Stimulated activated naive B cell treated with anti-CD40 and anti-IgM and Interleukin-4, amounts not matched to agents 10 μg/mL and 1 μg/mL and 100 μg/mL, for 72 hours (primary cell): ENCODE data around the gene BSPRY.
"Not testable (repeated sequence)": the region's sequence is repeated elsewhere in the genome, so short reads cannot be mapped to it uniquely, and the experiment has no call there.

Source experiments
- ATAC-seq, 2 donors: fragments of 150-1000 bp; cut with Tn5 transposase; replicated peaks; 2 replicates each; pipeline ENCODE4 v1.10.0; 2021; ENCODE audit warnings: moderate library complexity in 1 of 2
- DNase-seq: peaks from one replicate; pipeline ENCODE4 v3.0.0; 2021
- H3K27ac Mint-ChIP-seq: one replicate; pipeline ENCODE4 v1.8.0; 2022; ENCODE audit warnings: mild to moderate bottlenecking, mixed read lengths
- H3K27me3 Mint-ChIP-seq, 2 donors: one replicate each; pipeline ENCODE4 v1.8.0; 2022; ENCODE audit warnings: mixed read lengths in 2 of 2
- H3K36me3 Mint-ChIP-seq, 2 donors: one replicate each; pipeline ENCODE4 v1.8.0; 2022; ENCODE audit warnings: mixed read lengths in 2 of 2, mild to moderate bottlenecking in 1 of 2
- H3K4me1 Mint-ChIP-seq, 2 donors: one replicate each; pipeline ENCODE4 v1.8.0; 2022; ENCODE audit warnings: mixed read lengths in 2 of 2, mild to moderate bottlenecking in 1 of 2
- H3K4me3 Mint-ChIP-seq, 2 donors: one replicate each; pipeline ENCODE4 v1.8.0; 2022; ENCODE audit warnings: mild to moderate bottlenecking in 2 of 2, mixed read lengths in 2 of 2, moderate library complexity in 1 of 2
- H3K9me3 Mint-ChIP-seq, 2 donors: one replicate each; pipeline ENCODE4 v1.8.0; 2022; ENCODE audit warnings: mixed read lengths in 2 of 2, mild to moderate bottlenecking in 1 of 2

BSPRY gene

DNA sequence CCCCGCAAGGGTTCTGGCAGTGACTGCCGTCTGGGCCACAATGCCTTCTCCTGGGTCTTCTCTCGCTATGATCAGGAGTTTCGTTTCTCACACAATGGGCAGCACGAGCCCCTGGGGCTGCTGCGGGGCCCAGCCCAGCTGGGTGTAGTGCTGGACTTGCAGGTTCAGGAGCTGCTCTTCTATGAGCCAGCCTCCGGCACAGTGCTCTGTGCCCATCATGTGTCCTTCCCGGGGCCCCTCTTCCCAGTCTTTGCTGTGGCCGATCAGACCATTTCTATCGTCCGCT is 20.5 kb downstream of the BSPRY start:
- DNase-seq (no peak), ATAC-seq (no peak)
- Mint-ChIP-seq H3K27me3 (no peaks in the 10 kb centered on the region), H3K27ac (no peak overlapping the region), H3K4me3 (no peak overlapping the region), H3K9me3 (no peaks in the 10 kb centered on the region), H3K4me1 (peaks cover 4 to 7% of the 10 kb centered on the region in 2 donors), H3K36me3 (peaks cover 9 to 20% of the 10 kb centered on the region in 2 donors)

DNA sequence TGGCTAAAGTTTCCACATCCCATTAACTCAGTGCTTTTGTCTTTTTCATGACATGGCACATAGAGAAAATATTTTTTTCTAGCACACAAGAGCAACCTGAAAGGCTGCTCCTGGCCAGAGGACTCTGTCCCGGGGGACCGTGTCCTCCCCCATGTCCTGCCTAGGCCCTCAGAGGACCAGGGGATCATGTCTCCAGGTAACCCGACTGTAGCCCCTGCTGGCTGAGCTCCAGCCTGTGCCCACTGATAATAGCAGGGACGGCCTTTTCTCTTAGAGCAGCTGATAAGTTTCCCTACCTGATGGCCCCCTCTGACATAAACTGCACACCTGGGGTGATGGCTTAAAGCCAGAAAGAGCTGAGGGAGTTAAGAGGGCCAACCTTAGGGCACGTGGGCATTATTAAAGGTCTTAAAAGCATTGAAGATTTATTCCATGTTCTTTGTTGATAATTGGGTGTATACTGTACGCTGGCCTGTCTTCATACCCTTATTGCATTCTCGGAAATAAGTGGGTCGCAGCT is 21.5 kb downstream of the BSPRY start:
- Mint-ChIP-seq H3K4me3 (no peak overlapping the region), H3K36me3 (peaks cover 11 to 24% of the 10 kb centered on the region in 2 donors), H3K27ac (no peak overlapping the region), H3K27me3 (no peaks in the 10 kb centered on the region), H3K4me1 (peaks cover 10 to 17% of the 10 kb centered on the region in 2 donors), H3K9me3 (no peaks in the 10 kb centered on the region)
- ATAC-seq, result no peak
- DNase-seq, result no peak

DNA sequence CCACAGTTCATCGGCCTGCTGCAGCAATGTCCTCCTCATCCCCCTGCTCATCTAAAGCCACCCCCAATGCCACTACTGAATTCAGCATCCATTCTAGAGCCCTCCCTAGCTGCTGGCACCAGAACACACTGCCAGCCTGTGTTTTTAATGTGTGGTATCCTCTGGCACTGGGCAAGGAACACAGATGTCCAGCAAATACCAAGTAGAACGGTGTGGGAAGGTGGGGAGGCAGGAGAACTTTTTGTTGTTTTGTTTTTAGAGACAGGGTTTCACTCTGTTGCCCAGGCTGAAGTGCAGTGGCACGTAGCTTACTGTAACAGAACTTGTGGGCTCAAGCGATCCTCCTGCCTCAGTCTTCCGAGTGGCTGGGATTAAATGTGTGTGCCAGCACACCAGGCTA is 22.7 kb downstream of the BSPRY start:
- Mint-ChIP-seq H3K9me3 (no peaks in the 10 kb centered on the region), H3K36me3 (peaks cover 11 to 24% of the 10 kb centered on the region in 2 donors), H3K4me3 (no peak overlapping the region), H3K27ac (no peak overlapping the region), H3K4me1 (peaks cover 10 to 27% of the 10 kb centered on the region in 2 donors), H3K27me3 (no peaks in the 10 kb centered on the region)
- no peak for ATAC-seq
- no peak for DNase-seq

DNA sequence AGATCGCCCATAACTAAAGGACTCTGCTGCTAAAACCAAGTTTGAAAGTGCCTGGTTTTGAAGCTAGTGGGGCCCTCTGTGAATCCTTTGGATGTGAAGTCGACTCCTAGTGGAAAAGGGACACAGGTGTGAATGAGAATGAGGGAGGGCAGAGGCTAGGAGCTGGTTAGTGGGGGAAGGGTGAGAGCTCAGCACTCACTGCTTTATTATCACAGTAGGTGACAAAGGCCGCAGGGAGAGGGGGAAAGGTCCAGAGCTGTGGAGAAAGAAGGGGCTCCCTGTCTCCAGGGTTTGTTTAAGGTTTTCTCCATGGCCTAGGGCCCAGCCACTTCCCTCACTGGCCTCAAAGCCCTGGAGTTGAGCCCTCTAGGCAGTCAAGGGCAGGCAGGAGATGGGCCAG is 23.9 kb downstream of the BSPRY start:
- H3K27ac Mint-ChIP-seq, result no peak overlapping the region
- H3K4me3 Mint-ChIP-seq, result no peak overlapping the region
- no peak for ATAC-seq

DNA sequence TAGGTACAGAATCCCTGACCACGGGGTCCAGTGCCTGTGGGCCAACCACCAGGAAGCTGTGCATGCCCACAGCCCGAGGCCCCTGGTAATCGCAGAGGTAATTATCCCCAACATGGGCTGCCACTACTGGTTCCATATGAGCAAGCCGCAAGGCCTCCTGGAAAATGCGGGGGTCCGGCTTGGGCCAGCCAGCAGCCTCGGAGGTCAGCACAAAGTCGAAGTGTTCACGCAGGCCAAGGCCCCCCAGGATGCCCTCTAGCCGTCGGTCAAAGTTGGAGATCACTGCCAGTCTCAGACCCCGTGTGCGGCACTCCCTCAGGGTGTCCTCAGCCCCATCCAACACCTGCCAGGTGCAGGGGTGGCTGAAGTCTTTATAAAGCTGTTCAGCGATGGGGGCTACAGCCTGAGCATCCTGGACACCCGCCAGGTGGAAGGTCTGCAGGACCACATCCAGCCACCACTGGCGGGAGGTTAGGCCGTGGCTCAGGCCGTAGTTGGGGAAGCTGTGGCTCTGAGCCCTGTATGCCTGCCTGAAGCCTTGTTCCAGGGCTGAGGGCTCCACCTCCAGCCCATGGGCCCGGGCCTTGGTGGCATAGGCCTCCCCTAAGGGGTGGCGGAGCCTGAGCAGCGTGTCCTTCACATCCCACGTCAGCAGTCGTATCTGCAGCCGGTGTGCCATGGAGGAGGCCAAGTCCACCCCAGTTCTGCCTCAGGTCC is 24.5 kb downstream of the BSPRY start:
- Mint-ChIP-seq H3K4me3 (no peak overlapping the region), H3K9me3 (no peaks in the 10 kb centered on the region), H3K4me1 (peaks cover 10 to 28% of the 10 kb centered on the region in 2 donors), H3K36me3 (peaks cover 11 to 20% of the 10 kb centered on the region in 2 donors), H3K27me3 (no peaks in the 10 kb centered on the region), H3K27ac (no peak overlapping the region)
- no peak for ATAC-seq
- no peak for DNase-seq

More for the DNA sequence above, 23.9 kb downstream of the BSPRY start:
- peaks cover 11 to 24% of the 10 kb centered on the region in 2 donors for H3K36me3 Mint-ChIP-seq
- H3K4me1 Mint-ChIP-seq, result peaks cover 10 to 28% of the 10 kb centered on the region in 2 donors
- no peaks in the 10 kb centered on the region for H3K27me3 Mint-ChIP-seq
- no peaks in the 10 kb centered on the region for H3K9me3 Mint-ChIP-seq
- DNase-seq, result no peak

DNA sequence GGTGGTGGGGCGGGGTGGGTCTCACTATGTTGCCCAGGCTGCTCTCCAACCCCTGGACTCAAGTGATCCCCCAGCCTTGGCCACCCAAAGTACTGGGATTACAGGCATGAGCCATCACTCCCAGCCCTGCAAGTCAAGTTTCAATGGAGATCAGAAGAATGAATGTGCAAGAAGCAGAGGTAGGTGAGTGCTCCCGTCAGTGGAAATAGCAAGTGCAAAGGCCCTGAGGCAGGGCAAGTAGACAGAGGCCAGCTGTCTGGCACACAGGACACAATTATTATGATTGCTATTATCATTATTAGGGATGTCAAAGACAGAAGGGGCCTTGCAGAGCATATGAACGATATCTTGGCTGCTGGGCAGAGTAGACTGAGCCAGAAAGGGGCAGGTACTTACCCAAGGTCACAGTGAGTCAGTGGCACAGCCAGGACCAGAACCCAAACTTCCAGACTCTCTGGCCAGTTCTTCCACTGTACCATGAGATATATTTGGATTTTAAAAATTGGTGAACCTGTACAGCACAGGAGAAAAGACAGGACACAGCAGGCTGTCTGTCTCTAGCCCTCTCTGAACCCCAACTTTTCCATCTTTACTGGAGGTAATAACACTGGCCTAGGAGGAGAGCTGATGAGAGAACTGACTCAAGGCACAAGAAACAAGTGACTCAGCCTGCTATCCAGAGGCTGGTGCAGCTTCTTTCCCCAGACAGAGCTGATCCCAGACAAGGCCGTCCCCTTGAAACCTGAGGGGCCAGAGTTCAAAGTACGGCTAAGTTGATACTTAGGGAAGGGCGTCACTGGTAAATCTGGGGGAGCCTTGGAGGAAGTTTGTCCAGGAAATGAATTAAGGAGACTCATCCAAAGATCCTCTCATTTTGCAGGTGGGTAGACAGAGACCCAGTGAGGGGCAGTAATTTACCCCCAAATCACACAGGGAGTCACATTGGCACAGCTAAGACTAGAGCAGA is 26.0 kb downstream of the BSPRY start:
- DNase-seq (no peak), ATAC-seq (no peak)
- peaks cover 10 to 28% of the 10 kb centered on the region in 2 donors for H3K4me1 Mint-ChIP-seq
- H3K4me3 Mint-ChIP-seq, result peak overlapping the region; percentile 83 to 94
- no peaks in the 10 kb centered on the region for H3K27me3 Mint-ChIP-seq
- no peaks in the 10 kb centered on the region for H3K9me3 Mint-ChIP-seq
- peaks cover 11 to 17% of the 10 kb centered on the region in 2 donors for H3K36me3 Mint-ChIP-seq
- H3K27ac Mint-ChIP-seq, result peak overlapping the region; percentile 90

DNA sequence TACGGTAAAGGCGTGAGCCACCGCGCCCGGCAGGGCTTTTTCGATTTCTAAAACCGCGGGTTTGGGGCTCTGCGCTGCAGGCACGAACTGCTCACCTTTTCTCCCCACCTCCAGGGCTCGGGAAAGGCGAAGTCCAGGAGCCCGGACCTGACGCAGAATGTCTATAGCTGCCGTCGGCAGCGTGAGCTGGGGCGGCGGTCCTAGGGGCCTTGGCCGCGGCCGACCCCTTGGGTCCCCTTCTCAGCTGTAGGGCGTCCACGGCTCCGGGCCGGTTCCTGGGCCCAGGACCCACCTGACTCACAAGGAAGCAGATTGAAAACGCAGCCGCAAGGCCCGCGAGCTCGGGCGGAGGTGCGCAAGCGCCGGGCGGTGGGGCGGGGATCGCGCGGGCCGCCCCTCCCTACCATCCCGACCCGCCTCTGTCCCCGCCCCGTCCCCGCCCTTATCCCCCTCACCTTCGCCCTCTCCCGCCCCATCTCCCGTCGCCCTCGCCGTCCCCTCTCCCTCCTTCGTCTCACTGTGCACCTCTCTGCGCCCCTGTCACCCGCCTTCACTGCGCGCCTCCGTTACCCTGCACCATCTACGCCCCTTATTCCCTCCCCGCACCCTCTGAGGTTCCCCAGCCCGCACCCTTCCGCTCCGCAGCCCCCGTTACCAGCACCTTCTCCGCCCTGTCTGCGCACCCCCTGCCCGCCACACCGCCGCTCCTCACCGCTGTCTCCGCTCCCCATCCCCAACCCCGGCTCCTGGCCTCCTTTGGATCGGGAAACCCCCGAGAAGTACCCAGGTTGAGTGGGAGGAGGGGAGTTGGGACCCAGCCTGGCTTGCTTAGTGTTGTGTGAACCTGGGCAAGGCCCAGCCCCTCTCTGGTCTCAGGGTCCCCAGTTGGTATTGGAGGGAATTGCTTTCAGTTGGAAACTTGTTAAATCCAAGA is 27.6 kb downstream of the BSPRY start, which contains the start of gene HDHD3:
TSS of gene HDHD3 (minus strand) at position 353 of the 934 bp plus-strand sequence. CDS start 2,632 bp downstream, outside the sequence.
- ATAC-seq (peak; percentile 89 to 92), DNase-seq (peak; percentile 80)
- no peaks in the 10 kb centered on the region for H3K9me3 Mint-ChIP-seq
- H3K27me3 Mint-ChIP-seq, result no peaks in the 10 kb centered on the region
- H3K4me3 Mint-ChIP-seq, result peak within 1 kb of the TSS; percentile 83 to 94
- peaks cover 15 to 39% of the 10 kb centered on the region in 2 donors for H3K4me1 Mint-ChIP-seq
- H3K36me3 Mint-ChIP-seq, result peaks cover 11 to 16% of the 10 kb centered on the region in 2 donors
- H3K27ac Mint-ChIP-seq, result peak within 1 kb of the TSS; percentile 90

DNA sequence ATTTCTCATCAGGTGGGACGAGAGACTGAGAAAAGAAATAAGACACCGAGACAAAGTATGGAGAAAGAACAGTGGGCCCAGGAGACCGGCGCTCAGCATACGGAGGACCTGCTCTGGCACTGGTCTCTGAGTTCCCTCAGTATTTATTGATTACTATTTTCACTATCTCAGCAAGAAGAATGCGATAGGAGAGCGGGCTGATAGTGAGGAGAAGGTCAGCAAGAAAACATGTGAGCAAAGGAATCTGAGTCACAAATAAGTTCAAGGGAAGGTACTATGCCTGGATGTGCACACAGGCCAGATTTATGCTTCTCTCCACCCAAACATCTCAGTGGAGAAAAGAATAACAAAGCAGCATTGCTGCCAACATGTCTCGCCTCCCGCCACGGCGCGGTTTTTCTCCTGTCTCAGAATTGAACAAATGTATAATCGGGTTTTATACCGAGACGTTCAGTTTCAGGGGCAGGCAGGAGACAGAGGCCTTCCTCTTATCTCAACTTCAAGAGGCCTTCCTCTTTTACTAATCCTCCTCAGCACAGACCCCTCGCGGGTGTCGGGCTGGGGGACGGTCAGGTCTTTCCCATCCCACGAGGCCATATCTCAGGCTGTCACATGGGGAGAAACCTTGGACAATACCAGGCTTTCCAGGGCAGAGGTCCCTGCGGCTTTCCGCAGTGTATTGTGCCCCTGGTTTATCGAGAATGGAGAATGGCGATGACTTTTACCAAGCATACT is 29.9 kb downstream of the BSPRY start:
- DNase-seq, H3K9me3 Mint-ChIP-seq, H3K36me3 Mint-ChIP-seq, H3K4me3 Mint-ChIP-seq, H3K27me3 Mint-ChIP-seq, H3K27ac Mint-ChIP-seq, ATAC-seq: not testable (repeated sequence)
- peaks cover 12 to 34% of the 10 kb centered on the region in 2 donors for H3K4me1 Mint-ChIP-seq

DNA sequence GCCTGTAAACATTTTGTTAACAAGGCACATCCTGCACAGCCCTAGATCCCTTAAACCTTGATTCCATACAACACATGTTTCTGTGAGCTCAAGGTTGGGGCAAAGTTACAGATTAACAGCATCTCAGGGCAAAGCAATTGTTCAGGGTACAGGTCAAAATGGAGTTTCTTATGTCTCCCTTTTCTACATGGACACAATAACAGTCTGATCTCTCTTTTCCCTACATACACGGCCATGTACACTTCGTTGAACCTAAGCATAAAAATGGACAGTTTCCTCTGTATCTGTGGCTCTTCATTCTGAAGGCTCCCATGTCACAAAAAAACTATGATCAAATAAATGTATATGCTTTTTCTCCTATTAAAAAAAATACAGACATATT is 30.5 kb downstream of the BSPRY start:
- not testable (repeated sequence) for DNase-seq, H3K9me3 Mint-ChIP-seq, H3K27ac Mint-ChIP-seq, H3K27me3 Mint-ChIP-seq, H3K36me3 Mint-ChIP-seq, ATAC-seq, H3K4me3 Mint-ChIP-seq
- H3K4me1 Mint-ChIP-seq, result peaks cover 12 to 33% of the 10 kb centered on the region in 2 donors

DNA sequence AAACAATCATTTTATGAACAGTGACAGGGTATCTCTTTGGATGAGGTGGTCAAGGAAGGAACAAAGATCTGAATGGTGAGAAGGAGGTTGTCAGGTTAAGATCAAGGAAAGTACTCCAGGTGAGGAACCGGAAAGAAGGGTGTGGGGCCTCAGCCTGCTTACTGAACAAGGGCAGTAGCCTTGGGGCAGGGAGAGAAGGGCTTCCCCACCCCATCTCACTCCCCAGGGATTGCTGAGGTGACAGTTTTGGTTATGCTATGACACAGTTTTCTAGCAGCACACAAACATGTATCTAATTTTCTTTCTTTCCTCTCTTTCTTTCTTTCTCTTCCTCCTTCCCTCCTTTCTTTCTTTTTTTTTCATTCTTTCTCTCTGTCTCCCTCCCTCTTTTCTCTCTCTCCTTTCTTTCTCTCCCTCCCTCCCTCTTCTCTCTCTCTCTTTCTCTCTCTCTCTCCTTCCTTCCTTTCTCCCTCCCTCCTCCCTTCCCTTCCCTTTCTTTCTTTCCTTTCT is 31.6 kb downstream of the BSPRY start:
- Mint-ChIP-seq H3K27me3 (no peaks in the 10 kb centered on the region), H3K9me3 (no peaks in the 10 kb centered on the region), H3K27ac (no peak overlapping the region), H3K36me3 (peaks cover 4 to 7% of the 10 kb centered on the region in 2 donors), H3K4me3 (no peak overlapping the region), H3K4me1 (peaks cover 6 to 22% of the 10 kb centered on the region in 2 donors)
- DNase-seq (peak; percentile 59), ATAC-seq (peak; percentile 54 to 63)

DNA sequence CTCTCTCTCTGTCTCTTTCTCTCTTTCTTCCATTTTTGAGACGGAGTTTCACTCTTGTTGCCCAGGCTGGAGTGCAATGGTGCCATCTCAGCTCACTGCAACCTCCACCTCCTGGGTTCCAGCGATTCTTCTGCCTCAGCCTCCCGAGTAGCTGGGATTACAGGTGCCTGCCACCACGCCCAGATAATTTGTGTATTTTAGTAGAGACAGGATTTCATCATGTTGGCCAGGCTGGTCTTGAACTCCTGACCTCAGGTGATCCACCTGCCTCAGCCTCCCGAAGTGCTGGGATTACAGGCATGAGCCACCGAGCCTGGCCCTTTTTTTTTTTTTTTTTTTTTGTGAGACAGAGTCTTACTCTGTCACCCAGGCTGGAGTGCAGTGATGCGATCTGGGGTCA is 32.1 kb downstream of the BSPRY start:
- DNase-seq, H3K27me3 Mint-ChIP-seq, ATAC-seq, H3K36me3 Mint-ChIP-seq, H3K4me3 Mint-ChIP-seq, H3K9me3 Mint-ChIP-seq: not testable (repeated sequence)
- Mint-ChIP-seq H3K4me1 (peaks cover 6 to 18% of the 10 kb centered on the region in 2 donors), H3K27ac (peak overlapping the region; percentile 84)

DNA sequence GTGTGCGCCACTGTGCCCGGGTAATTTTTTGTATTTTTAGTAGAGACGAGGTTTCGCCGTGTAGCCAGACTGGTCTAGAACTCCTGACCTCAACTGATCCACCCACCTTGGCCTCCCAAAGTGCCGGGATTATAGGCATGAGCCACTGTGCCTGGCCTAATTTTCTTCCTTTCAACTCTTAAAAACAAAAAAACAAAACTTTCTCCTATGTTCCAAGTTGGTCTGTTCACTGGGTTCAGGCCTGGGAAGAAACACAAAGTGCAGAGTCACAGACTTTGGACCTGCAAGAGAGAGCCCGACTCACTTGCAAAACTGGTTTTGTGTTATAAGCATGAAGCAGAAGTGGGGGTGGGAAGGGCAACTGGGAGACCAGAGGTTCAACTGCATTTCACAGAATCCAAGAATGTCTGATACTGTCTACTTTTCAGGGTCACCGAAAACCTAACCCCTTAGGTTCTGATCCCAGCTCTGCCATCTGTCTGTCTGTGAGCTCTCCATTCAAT is 32.6 kb downstream of the BSPRY start:
- Mint-ChIP-seq H3K9me3 (no peaks in the 10 kb centered on the region), H3K4me3 (no peak overlapping the region), H3K27ac (no peak overlapping the region), H3K27me3 (no peaks in the 10 kb centered on the region), H3K4me1 (peaks cover 6 to 13% of the 10 kb centered on the region in 2 donors), H3K36me3 (peaks cover 11 to 12% of the 10 kb centered on the region in 2 donors)
- no peak for ATAC-seq
- DNase-seq, result no peak
